ENCODE data around the gene C21orf91.

C21orf91 gene

DNA sequence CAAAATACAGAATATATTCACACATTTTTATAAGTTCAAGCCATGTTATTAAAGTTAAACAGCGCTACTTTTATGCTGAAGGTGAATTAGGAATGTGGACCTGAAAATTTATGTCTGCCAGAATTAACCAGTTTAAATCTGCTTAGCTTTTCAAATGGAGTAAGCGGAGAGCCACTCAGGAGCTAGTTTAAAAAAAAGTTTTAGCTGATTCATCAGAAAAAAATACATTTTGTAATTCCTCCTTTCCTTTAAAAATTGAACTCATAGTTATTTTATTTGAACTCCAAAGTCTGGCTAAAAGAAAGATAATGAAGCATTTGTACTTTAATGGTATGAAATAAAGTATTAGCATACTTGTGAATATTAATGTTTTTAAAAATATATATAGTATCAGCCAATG lies 21.2 kb downstream of the C21orf91 start:
- DNase-seq (ENCODE audit: low read depth), result no peak

DNA sequence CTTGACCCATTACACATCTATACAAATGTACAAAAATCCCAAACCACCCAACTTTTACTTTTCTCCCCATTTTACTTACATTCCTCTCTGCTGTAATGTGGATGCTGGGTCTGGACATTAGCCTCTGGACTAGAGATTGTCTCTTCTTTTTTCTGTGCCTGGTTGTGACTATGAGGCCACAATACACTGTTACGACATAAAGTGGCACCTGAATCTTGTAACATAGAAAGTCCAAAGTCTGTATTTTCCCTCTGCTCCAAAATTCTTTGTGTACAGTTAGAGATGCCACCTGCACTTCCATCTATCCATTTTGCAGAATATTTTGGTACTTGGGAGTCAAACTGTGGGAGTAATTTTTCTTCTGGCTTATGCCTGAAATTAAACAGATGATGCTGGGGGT lies 22.7 kb downstream of the C21orf91 start:
- no peak for DNase-seq (ENCODE audit: low read depth)

DNA sequence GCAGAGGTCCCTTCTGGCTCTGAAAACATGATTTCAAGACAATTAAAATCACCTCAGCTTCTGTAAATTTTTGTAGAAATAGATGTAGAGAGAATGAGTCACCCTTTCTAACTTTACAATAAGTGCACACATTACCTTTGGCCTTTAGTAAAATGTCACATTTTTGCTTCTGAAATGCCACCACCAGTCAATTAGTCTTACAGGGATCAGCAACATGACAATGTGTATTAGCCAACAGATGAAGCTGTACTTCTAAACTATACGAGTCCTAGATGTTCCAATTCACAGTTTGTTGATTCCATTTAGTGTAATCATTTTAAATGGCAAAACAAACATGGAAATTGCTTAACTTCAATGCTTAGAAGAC lies 23.1 kb downstream of the C21orf91 start:
- no peak for DNase-seq (ENCODE audit: low read depth)

DNA sequence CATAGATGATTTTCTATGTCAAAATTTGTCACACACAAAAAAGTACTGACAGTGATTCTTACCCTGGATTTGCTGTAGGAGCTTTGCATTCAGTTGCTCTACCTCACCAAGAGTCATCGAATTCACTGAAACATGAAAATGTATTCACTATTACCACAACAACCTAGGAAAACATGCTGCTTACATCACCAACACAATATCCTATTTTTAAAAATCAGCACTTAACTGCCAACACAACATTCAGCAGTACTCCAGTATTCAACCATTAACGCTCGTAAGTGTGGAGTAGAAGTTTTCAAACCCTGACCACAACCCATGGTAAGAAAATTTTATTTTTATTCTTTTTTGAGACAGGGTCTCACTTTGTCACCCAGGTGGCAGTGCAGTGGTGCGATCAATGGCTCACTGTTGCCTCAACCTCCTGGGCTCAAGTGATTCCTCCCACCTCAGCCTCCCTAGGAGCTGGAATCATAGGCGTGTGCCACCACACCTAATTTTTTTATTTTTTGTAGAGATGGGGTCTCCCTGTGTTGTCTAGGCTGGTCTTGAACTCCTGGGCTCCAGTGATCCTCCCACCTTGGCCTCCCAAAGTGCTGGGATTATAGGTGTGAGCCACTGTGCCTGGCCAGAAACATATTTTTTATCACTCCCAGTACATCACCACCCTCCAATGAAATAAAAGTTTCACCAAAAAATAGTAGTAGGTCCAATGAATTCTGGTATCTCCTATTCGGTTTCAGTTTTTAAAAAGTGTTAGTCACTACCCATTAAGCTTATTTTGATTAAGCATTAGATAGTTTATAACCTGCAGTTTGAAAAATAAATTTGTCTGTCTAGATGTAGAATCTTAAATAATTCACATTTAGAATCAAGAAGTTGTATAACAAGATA lies 23.8 kb downstream of the C21orf91 start:
- DNase-seq (ENCODE audit: low read depth), result no peak

DNA sequence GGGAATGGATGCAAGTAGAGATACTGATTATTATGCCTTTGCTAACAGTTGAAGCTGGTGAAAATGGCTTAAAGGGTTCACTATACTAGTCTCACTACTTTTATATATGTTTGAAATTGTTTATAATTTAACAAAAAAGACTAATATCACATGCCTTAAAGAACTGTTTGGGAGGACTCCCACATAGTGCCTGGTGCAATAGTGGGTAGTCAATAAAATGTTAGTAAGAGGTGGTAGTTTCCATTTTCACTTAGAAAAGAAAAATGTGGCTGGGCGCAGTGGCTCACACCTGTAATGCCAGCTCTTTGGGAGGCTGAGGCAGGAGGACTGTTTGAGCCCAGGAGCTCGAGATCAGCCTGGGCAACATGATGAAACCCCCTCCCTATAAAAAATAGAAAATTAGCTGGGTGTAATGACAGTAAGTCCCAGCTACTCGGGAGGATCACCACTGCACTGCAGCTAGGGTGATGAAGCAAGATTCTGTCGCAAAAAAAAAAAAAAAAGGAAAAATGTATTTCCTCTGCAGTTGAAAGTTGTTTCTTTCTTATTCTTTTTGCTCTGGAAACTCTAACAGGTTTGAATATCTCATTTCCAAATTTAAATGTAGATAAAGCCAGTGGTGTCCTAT lies 24.5 kb downstream of the C21orf91 start:
- no peak for DNase-seq (ENCODE audit: low read depth)

DNA sequence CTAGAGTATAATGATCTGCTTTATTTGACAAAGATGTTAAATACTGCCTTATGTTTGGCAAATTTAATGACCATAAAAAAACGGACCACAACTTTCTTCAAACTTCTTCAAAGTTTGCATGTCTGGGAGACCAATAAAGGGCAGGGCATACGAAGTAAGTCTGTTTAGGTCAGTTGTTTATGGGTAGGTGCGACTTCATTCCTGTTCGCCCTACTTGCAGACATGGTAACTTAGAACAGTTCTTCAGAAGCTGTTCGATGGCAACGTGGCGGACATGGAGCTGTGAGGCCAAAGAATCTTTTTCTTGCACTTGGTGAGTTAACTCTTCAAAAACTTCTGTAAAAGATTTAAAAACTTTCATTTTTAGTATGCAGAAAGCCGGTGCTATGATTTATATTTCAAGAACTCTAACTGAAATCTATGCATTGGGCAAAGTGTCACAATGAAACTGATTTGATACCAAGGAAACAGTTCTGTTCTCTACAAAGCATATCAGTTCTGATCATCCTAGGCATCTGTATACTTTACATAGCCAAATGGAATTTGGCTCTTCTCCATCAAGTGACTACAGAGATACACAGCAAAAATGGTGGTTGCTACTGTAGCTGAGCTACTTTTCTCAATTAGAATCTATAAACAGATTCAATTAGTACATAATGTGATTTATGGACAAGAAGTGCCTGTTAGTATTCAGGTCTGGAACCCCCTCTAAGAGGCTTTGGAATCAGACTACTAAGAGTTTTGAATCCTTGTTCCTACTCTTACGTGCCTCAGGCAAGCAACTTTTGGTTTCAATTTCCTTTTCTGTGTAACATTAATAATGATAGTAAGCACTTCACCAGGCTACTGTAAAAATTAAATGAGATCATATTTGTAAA lies 25.7 kb downstream of the C21orf91 start:
- peak; percentile 58 for DNase-seq (ENCODE audit: low read depth)

DNA sequence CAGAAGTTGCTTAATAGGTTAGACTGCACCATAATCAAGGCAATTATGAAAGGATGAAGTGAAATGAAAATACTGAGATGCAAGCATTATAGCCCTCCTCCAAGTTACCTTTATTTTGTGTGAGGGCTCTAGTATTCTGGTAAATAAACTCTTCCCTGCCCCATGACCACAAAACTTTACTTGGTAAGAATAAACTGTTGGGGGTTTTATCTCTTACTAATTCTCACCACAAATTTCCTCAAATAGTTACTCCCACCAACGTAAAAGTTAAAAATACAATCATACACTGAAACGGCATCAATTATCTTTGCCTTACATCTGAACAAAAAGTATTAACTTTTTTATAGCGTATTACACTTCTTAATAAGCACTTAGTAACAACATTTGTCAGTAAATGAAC lies 29.5 kb downstream of the C21orf91 start:
- DNase-seq (ENCODE audit: low read depth), result no peak

DNA sequence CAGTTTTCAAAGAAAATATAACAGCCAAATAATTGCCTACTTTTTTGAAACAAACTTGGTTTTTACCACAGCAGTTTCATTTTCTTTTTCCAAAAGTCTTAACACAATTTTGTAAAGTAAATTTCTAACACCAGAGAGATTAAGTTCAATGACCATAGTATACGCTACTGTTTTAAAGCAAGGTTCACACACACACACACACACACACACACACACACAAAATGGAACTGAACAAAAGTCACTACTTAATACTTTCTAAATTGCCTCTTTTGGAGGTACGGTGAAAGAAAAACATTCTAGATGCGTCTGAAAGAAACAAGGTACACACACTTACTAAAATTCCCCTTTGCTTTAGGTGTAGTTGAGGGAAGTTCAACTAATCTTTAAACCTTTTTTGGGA lies 30.1 kb downstream of the C21orf91 start:
- no peak for DNase-seq (ENCODE audit: low read depth)

DNA sequence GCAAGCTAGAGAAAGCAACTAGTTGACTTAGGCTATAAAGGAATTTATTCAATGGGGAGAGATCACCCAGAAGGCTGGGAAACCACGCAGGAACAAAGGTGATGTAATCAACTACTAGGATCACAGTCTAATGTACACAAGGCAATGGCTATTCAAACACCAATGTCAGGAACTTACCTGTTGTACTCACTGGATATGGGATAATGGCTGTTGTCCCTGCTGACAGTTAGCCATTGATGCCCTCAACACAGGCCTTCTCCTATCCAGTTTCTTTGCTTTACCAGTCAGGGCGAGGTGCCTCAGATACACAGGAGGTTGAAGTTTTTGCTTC lies 32.3 kb downstream of the C21orf91 start:
- no peak for DNase-seq (ENCODE audit: low read depth)

DNA sequence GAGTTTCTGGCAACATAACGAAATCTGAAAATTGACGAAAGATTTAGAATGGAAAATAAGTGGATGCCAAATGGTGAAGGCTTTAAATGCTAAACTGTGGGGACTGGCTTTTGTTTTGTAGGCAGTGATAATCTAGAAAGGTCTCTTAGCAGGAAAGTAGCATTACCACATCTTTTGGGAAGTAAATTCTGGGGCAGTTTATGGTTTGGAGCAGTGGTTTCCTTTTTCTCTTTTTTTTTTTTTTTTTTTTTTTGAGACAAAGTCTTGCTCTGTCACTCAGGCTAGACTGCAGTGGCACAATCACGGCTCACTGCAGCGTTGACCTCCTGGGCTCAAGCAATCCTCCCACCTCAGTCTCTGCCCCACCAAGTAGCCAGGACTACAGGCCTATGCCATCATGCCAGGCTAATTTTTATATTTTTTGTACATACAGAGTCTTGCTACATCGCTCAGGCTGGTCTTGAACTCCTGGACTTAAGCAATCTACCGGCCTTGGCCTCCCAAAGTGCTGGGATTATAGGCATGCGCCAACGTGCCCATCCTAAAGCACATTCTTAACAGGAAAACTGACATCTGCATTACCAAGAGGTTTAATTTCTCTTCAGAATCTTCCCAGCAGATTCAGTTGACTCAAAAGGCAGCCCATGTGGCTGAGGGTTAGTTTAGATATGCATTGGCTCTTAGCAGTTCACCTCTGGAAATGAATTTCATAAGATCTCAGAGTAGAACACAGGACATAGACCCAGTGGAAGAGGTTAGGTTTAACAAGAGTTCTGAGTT lies 32.9 kb downstream of the C21orf91 start:
- DNase-seq (ENCODE audit: low read depth), result no peak

DNA sequence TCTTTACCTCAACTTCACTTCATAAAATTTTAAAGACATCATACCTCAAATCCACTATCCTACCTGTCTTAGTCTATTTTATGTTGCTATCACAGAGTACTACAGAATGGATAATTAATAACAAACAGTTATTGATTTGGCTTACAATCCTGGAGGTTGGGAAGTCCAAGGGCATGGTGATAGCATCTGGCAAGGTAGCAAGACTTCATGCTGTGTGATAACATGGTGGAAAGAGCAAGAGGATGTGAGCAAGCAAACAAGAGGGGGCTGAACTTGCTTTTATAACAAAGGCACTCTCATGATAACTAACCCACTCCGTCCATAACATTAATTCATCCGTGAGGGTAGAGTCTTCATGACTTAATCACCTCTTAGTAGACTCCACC lies 33.8 kb downstream of the C21orf91 start:
- no peak for DNase-seq (ENCODE audit: low read depth)

DNA sequence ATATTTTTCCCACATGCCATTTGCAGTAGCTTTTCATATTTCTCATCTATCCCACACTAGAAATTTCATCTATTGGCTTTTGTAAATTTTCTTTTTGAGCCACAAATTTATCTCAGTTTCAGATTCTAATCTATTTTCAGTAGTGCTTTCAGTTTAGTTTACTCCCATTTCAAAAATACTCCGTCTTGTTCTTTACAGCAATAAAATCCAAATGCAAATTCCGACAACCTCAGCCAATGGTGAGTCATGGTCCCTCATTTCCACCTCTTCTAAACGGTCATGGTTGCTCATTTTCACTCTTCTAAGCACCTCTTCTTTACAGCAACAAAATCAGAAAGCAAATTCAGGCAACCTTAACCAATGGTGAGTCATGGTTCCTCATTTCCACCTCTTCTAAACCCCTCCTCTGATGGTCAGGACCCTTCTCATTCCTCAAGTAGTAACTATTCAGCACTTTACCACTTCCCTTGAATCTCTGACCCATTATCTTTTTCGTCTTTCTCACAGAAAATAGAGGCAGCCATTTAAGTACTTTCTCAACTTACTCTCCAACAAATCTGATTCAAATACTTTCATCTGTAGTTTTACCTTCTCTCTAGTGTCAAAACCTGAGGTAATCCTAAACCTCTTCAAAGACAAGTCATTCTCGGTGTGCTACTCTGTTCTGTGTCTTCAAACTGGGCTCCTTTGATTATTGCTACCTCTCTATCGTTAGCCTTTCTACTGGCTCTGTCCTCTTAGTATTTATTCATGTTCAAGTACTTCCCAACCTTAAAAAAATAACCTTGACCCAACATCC lies 34.4 kb downstream of the C21orf91 start:
- DNase-seq (ENCODE audit: low read depth), result peak; percentile 2

DNA sequence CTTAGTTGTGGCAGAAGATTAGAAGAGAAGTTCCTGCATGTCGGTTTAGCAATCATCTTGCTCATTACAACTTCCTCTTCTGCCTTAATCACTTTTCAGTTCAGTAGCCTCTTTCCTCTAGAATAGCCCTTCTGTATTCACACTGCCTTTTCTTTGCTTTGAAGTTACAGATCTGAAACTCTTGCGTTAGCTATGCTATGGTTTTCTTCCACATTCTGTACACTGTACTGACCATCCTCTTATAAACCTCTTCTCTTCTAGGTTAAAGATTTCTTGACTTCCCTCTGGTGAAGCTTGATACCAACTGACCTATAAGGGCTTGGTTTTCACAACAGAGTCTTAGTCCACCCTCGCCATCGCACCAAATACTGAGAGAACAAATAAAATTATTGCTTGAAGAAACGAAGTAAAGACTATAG lies 35.0 kb downstream of the C21orf91 start:
- DNase-seq (ENCODE audit: low read depth), result no peak

DNA sequence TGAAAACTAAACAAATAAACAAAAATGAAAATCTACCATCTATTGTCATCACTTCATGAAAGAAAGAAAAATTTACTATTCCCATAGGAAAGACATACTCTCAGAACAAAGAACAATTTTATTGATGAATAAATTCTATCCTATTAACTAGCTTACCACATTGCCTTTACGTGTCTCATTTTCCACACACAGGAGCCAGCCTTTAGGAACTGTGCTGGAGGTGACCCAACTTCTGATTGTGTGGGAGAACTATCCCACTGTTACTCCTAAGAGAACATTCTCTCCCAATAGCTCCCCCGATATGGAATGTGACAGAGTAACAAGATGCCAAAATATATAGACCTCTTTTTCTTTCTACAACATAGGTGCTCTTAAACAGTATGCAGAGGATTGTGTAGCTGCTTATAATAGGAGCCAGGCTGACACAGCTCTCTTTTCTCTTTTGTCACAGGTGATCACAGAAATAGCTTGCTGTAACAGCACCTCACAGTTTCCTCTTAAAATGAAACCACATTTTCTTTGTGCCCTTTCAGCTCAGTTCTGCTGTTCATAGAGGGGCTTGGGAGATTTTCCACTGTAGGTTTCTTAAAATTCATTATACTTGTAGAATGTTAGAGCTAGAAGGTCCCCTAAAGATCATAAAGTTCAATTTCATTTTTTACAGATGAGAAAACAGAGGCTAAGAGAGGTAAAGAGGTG lies 35.5 kb downstream of the C21orf91 start:
- no peak for DNase-seq (ENCODE audit: low read depth)

DNA sequence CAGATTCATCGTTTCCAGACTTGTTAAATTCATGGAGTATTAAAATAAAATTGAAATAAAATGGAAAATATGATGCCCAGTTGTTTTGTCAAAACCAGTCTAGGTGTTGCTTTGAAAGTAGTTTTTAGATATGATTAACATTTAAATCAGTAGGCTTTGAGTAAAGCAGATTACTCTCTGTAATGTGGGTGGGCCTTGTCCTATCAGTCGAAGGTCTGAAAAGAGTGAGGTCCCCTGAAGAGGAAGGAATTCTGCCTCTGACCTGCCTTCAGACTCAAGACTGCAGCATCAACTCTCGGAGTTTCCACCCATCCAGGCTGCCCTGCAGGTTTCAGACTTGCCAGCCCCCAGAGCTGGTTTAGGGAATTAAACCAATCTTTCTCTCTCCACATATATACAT lies 36.2 kb downstream of the C21orf91 start:
- DNase-seq (ENCODE audit: low read depth), result no peak

DNA sequence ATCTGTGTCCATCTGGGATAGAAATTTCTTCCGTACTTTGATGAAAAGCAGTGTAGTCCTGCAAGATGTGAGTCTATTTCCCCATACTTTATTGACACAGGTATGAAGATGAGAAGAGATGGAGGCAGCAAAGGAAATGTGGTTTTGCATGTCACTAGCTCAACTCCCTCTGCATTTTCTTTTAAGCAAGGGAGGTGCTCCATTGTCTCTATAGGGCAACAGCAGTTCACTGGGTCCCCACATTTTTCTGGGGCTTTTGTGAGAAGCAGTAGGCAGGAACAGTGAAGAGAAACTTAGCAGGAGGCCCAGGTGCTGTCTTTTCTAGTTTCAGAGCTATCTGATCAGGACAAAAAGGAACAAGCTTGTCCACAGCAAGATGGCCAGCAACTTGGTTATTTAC lies 37.1 kb downstream of the C21orf91 start:
- DNase-seq (ENCODE audit: low read depth), result no peak

DNA sequence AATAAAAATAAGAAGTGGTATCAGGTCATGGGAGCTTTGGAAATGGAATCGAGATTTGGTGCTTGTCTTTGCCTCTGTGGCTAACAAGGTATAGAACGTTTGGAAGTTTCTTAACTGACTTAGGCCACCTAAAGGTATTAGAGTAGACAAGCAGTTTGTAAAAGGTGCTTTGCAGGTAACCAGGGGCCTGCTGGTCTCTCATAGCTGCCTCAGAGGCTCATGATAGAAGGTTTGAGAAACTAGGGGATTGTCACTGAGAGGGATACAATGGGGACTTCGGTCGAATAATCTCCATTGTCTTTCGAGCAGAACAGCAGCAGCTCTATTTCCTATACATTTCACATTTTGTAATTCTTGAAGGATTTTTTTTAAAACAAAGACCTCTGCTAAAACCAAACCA lies 37.6 kb downstream of the C21orf91 start:
- DNase-seq (ENCODE audit: low read depth), result no peak

DNA sequence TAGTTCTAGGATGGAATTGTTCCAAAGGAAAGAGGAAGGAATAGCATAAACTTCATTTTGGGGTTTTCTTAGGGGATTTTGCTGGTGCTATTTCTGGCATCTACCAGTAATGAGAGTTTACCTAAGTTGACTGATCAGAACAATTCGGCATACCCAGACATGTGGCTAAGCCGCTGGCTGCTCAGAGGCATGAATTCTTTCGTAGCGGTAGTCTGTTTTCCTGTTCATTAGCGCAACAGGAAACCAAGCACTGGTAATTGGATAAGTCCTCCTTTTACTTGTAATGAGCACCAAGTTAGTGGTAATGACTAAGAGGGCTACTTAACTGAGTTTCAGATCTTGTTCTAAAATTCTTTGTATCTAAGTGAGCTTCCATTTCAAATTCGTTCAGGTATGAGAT lies 38.6 kb downstream of the C21orf91 start:
- no peak for DNase-seq (ENCODE audit: low read depth)

DNA sequence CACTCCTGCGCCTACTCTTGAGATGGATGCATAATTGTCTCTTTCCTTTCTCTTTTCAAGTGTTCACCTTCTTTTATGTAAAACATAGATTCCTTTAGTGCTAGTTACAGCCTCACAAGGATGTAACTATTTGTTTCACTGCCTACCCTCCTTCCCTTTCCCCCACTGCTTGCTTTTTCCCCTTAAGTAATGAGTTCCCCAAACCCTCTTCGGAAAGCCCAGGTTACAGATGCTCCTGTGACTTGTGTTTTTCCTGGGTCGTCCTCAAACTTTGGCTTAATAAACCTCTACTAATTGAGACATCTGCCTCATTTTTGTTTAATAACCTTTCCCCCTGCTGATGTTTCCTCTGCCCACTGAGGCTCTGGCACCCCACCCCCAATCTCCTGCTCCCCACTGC lies 39.2 kb downstream of the C21orf91 start:
- DNase-seq (ENCODE audit: low read depth), result no peak

DNA sequence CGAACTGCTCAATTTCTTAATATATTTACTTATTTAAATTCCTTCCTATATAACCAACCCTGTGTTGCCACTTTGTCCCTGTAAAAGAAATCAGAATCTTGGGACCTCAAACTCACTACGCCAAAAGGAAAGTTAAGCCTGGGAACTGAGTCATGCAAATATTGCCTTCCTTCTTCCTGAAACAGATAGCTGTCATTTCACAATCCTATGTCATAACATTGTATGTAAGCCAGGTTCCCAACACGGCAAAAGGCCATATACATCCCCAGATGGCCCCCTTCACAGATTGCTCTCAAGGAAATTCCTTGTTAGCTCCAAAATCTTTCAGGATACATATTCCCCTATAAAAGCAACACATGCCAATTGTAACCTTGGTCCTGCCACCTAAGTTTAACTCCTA lies 39.7 kb downstream of the C21orf91 start:
- no peak for DNase-seq (ENCODE audit: low read depth)
